ENCODE results near the gene TGIF2. TPM values are rescaled to one million over a fixed set of nuclear protein-coding genes. Genes with fewer than 3 reads are reported as not detected.
A peak's percentile ranks its signal among the peaks of the same experiment; 100 is the strongest.
"Not testable (repeated sequence)": the region's sequence is repeated elsewhere in the genome, so short reads cannot be mapped to it uniquely, and the experiment has no call there.

The TGIF2 gene
- total and polyA plus RNA-seq, 5 donors from 2014 or later, result 19.4 to 38.9 (median 24.7) TPM

GRCh38 chr20:36631646-36632045, 58.2 kb downstream of the TGIF2 start:
- DNase-seq, result no peak
- H3K4me1 Mint-ChIP-seq, result peaks cover 10 to 61% (median 36%) of the 10 kb centered on the region in 4 donors
- Histone ChIP-seq H3K27me3 (ENCODE audit: control insufficient read depth, insufficient read depth, low read length) (no peaks in the 10 kb centered on the region), H3K4me3 (ENCODE audit: low read depth, low read length) (no peak overlapping the region), H3K36me3 (ENCODE audit: control insufficient read depth, insufficient read depth, low read length) (peaks cover 75% of the 10 kb centered on the region), H3K9me3 (ENCODE audit: control insufficient read depth in 2 of 2, low read length in 2 of 2) (no peaks in the 10 kb centered on the region), H3K4me1 (ENCODE audit: control insufficient read depth, insufficient read depth, low read length, poor library complexity, severe bottlenecking) (peaks cover 26% of the 10 kb centered on the region), H3K27ac (ENCODE audit: insufficient read depth, low read length, poor library complexity, severe bottlenecking) (peak overlapping the region; percentile 69)
- H3K36me3 Mint-ChIP-seq, result peaks cover 36% of the 10 kb centered on the region
- peak overlapping the region; percentile 97 to 99 (median 97) for H3K27ac Mint-ChIP-seq
- no peak for ATAC-seq (ENCODE audit: low read depth in 2 of 2)
- peak overlapping the region in 2 of 4 donors; percentile 39 to 68 for H3K4me3 Mint-ChIP-seq
- H3K9me3 Mint-ChIP-seq, result no peaks in the 10 kb centered on the region
- H3K27me3 Mint-ChIP-seq, result no peaks in the 10 kb centered on the region

GRCh38 chr20:36632147-36632486, 58.7 kb downstream of the TGIF2 start:
- Histone ChIP-seq H3K27me3 (ENCODE audit: control insufficient read depth, insufficient read depth, low read length) (no peaks in the 10 kb centered on the region), H3K4me3 (ENCODE audit: low read depth, low read length) (no peak overlapping the region), H3K36me3 (ENCODE audit: control insufficient read depth, insufficient read depth, low read length) (peaks cover 73% of the 10 kb centered on the region), H3K9me3 (ENCODE audit: control insufficient read depth in 2 of 2, low read length in 2 of 2) (no peaks in the 10 kb centered on the region), H3K4me1 (ENCODE audit: control insufficient read depth, insufficient read depth, low read length, poor library complexity, severe bottlenecking) (peaks cover 26% of the 10 kb centered on the region), H3K27ac (ENCODE audit: insufficient read depth, low read length, poor library complexity, severe bottlenecking) (no peak overlapping the region)
- peak overlapping the region in 2 of 4 donors; percentile 39 to 68 for H3K4me3 Mint-ChIP-seq
- H3K36me3 Mint-ChIP-seq, result peaks cover 31% of the 10 kb centered on the region
- peak overlapping the region; percentile 97 to 99 (median 97) for H3K27ac Mint-ChIP-seq
- no peaks in the 10 kb centered on the region for H3K9me3 Mint-ChIP-seq
- H3K4me1 Mint-ChIP-seq, result peaks cover 10 to 57% (median 32%) of the 10 kb centered on the region in 4 donors
- ATAC-seq (ENCODE audit: low read depth in 2 of 2), result no peak
- no peaks in the 10 kb centered on the region for H3K27me3 Mint-ChIP-seq
- DNase-seq, result no peak

- H3K36me3 Mint-ChIP-seq, result peaks cover 31% of the 10 kb centered on the region
Observed at GRCh38 chr20:36632487-36633284, 59.3 kb downstream of the TGIF2 start.

GRCh38 chr20:36633285-36633772, 59.9 kb downstream of the TGIF2 start:
- H3K4me1 ChIP-seq (ENCODE audit: control insufficient read depth, insufficient read depth, low read length, poor library complexity, severe bottlenecking), result peaks cover 24% of the 10 kb centered on the region
- peaks cover 63% of the 10 kb centered on the region for H3K36me3 ChIP-seq (ENCODE audit: control insufficient read depth, insufficient read depth, low read length)
- no peak for DNase-seq
- H3K9me3 ChIP-seq (ENCODE audit: control insufficient read depth in 2 of 2, low read length in 2 of 2), result no peaks in the 10 kb centered on the region
- H3K9me3 Mint-ChIP-seq, result no peaks in the 10 kb centered on the region
- peak overlapping the region in 2 of 3 donors; percentile 29 to 69 for H3K27ac Mint-ChIP-seq
- H3K27me3 Mint-ChIP-seq, result no peaks in the 10 kb centered on the region
- no peak overlapping the region for H3K4me3 Mint-ChIP-seq
- peak overlapping the region; percentile 14 for H3K27ac ChIP-seq (ENCODE audit: insufficient read depth, low read length, poor library complexity, severe bottlenecking)
- H3K36me3 Mint-ChIP-seq, result peaks cover 30% of the 10 kb centered on the region
- no peaks in the 10 kb centered on the region for H3K27me3 ChIP-seq (ENCODE audit: control insufficient read depth, insufficient read depth, low read length)
- no peak overlapping the region for H3K4me3 ChIP-seq (ENCODE audit: low read depth, low read length)
- peaks cover 10 to 50% (median 26%) of the 10 kb centered on the region in 4 donors for H3K4me1 Mint-ChIP-seq
- no peak for ATAC-seq (ENCODE audit: low read depth in 2 of 2)

More at GRCh38 chr20:36632487-36633284, 59.3 kb downstream of the TGIF2 start:
- H3K9me3 Mint-ChIP-seq, result no peaks in the 10 kb centered on the region
- no peaks in the 10 kb centered on the region for H3K27me3 ChIP-seq (ENCODE audit: control insufficient read depth, insufficient read depth, low read length)
- H3K27ac Mint-ChIP-seq, result peak overlapping the region in 2 of 3 donors; percentile 97 to 99
- no peak for ATAC-seq (ENCODE audit: low read depth in 2 of 2)
- H3K9me3 ChIP-seq (ENCODE audit: control insufficient read depth in 2 of 2, low read length in 2 of 2), result no peaks in the 10 kb centered on the region
- DNase-seq, result no peak
- peaks cover 10 to 54% (median 29%) of the 10 kb centered on the region in 4 donors for H3K4me1 Mint-ChIP-seq
- peak overlapping the region in 1 of 4 donors; percentile 22 for H3K4me3 Mint-ChIP-seq
- peak overlapping the region; percentile 14 for H3K27ac ChIP-seq (ENCODE audit: insufficient read depth, low read length, poor library complexity, severe bottlenecking)
- H3K4me3 ChIP-seq (ENCODE audit: low read depth, low read length), result no peak overlapping the region
- H3K27me3 Mint-ChIP-seq, result no peaks in the 10 kb centered on the region
- H3K4me1 ChIP-seq (ENCODE audit: control insufficient read depth, insufficient read depth, low read length, poor library complexity, severe bottlenecking), result peaks cover 26% of the 10 kb centered on the region
- peaks cover 67% of the 10 kb centered on the region for H3K36me3 ChIP-seq (ENCODE audit: control insufficient read depth, insufficient read depth, low read length)

- Histone ChIP-seq H3K4me3 (ENCODE audit: low read depth, low read length) (no peak overlapping the region), H3K27me3 (ENCODE audit: control insufficient read depth, insufficient read depth, low read length) (no peaks in the 10 kb centered on the region), H3K27ac (ENCODE audit: insufficient read depth, low read length, poor library complexity, severe bottlenecking) (no peak overlapping the region), H3K36me3 (ENCODE audit: control insufficient read depth, insufficient read depth, low read length) (peaks cover 69% of the 10 kb centered on the region), H3K4me1 (ENCODE audit: control insufficient read depth, insufficient read depth, low read length, poor library complexity, severe bottlenecking) (peaks cover 15% of the 10 kb centered on the region), H3K9me3 (ENCODE audit: control insufficient read depth in 2 of 2, low read length in 2 of 2) (no peaks in the 10 kb centered on the region)
- Mint-ChIP-seq H3K36me3 (peaks cover 26% of the 10 kb centered on the region), H3K27me3 (no peaks in the 10 kb centered on the region), H3K4me3 (no peak overlapping the region), H3K27ac (peak overlapping the region; percentile 48 to 94 (median 83)), H3K9me3 (no peaks in the 10 kb centered on the region), H3K4me1 (peaks cover 10 to 42% (median 26%) of the 10 kb centered on the region in 4 donors)
- DNase-seq (no peak), ATAC-seq (ENCODE audit: low read depth in 2 of 2) (no peak)
Observed at GRCh38 chr20:36634342-36634741, 60.9 kb downstream of the TGIF2 start.

- ATAC-seq (ENCODE audit: low read depth in 2 of 2); H3K9me3 ChIP-seq (ENCODE audit: control insufficient read depth in 2 of 2, low read length in 2 of 2); H3K27me3 ChIP-seq (ENCODE audit: control insufficient read depth, insufficient read depth, low read length); H3K27me3 Mint-ChIP-seq; H3K4me3 Mint-ChIP-seq; H3K4me3 ChIP-seq (ENCODE audit: low read depth, low read length); H3K9me3 Mint-ChIP-seq; DNase-seq; H3K27ac ChIP-seq (ENCODE audit: insufficient read depth, low read length, poor library complexity, severe bottlenecking): not testable (repeated sequence)
- Mint-ChIP-seq H3K27ac (peak overlapping the region in 1 of 3 donors; percentile 15), H3K4me1 (peaks cover 5 to 40% (median 20%) of the 10 kb centered on the region in 4 donors), H3K36me3 (peaks cover 18% of the 10 kb centered on the region)
- peaks cover 59% of the 10 kb centered on the region for H3K36me3 ChIP-seq (ENCODE audit: control insufficient read depth, insufficient read depth, low read length)
- peaks cover 27% of the 10 kb centered on the region for H3K4me1 ChIP-seq (ENCODE audit: control insufficient read depth, insufficient read depth, low read length, poor library complexity, severe bottlenecking)
Observed at GRCh38 chr20:36638876-36639400, 65.5 kb downstream of the TGIF2 start.

GRCh38 chr20:36641506-36641843, 68.1 kb downstream of the TGIF2 start:
- H3K4me3 Mint-ChIP-seq, result peak overlapping the region in 2 of 4 donors; percentile 29 to 41

More at GRCh38 chr20:36641506-36641843, 68.1 kb downstream of the TGIF2 start:
- H3K9me3 Mint-ChIP-seq, result no peaks in the 10 kb centered on the region
- peaks cover 14 to 56% (median 33%) of the 10 kb centered on the region in 4 donors for H3K4me1 Mint-ChIP-seq
- Histone ChIP-seq H3K9me3 (ENCODE audit: control insufficient read depth in 2 of 2, low read length in 2 of 2) (no peaks in the 10 kb centered on the region), H3K36me3 (ENCODE audit: control insufficient read depth, insufficient read depth, low read length) (peaks cover 41% of the 10 kb centered on the region), H3K4me1 (ENCODE audit: control insufficient read depth, insufficient read depth, low read length, poor library complexity, severe bottlenecking) (peaks cover 52% of the 10 kb centered on the region), H3K27ac (ENCODE audit: insufficient read depth, low read length, poor library complexity, severe bottlenecking) (no peak overlapping the region), H3K4me3 (ENCODE audit: low read depth, low read length) (no peak overlapping the region), H3K27me3 (ENCODE audit: control insufficient read depth, insufficient read depth, low read length) (no peaks in the 10 kb centered on the region)
- H3K27me3 Mint-ChIP-seq, result peaks cover 4% of the 10 kb centered on the region
- ATAC-seq (ENCODE audit: low read depth in 2 of 2) (no peak), DNase-seq (no peak)
- peaks cover 15% of the 10 kb centered on the region for H3K36me3 Mint-ChIP-seq
- peak overlapping the region; percentile 84 to 96 (median 90) for H3K27ac Mint-ChIP-seq

Measured in CD4-positive, CD25-positive, alpha-beta regulatory T cell (primary cell).